NCI-H748 treated with DMSO at 0.1 percent for 48 hours (cell line): ENCODE results near the gene ASAP3.
A peak's percentile ranks its signal among the peaks of the same experiment; 100 is the strongest.

Experiments
- DNase-seq: peaks from one replicate; lab custom pipeline; 2025; lab: John Stamatoyannopoulos, UW

The ASAP3 gene

GRCh38 chr1:23422941-23423340 is 61.0 kb downstream of the ASAP3 start:
- no peak for DNase-seq

- no peak for DNase-seq
These were observed 61.6 kb downstream of the ASAP3 start for GRCh38 chr1:23422241-23422877.

GRCh38 chr1:23421753-23422240 is 62.2 kb downstream of the ASAP3 start:
- no peak for DNase-seq

- no peak for DNase-seq
These were observed 62.6 kb downstream of the ASAP3 start for GRCh38 chr1:23421343-23421742.

- DNase-seq: no peak
These were observed 63.2 kb downstream of the ASAP3 start for GRCh38 chr1:23420778-23421177.

- DNase-seq: no peak
These were observed 64.8 kb downstream of the ASAP3 start for GRCh38 chr1:23419180-23419579.

- no peak for DNase-seq
These were observed 66.4 kb downstream of the ASAP3 start for GRCh38 chr1:23417570-23417969.

GRCh38 chr1:23416964-23417363 is 67.0 kb downstream of the ASAP3 start:
- no peak for DNase-seq

- DNase-seq: no peak
These were observed 75.1 kb downstream of the ASAP3 start for GRCh38 chr1:23408797-23409290.

GRCh38 chr1:23407016-23407630 is 76.9 kb downstream of the ASAP3 start:
- no peak for DNase-seq

- DNase-seq: no peak
These were observed 78.0 kb downstream of the ASAP3 start for GRCh38 chr1:23405946-23406345.

- peak; percentile 75 for DNase-seq
These were observed 80.1 kb downstream of the ASAP3 start for GRCh38 chr1:23403735-23404486.

- no peak for DNase-seq
These were observed 80.6 kb downstream of the ASAP3 start for GRCh38 chr1:23403355-23403734.

GRCh38 chr1:23403038-23403336 is 81.0 kb downstream of the ASAP3 start:
- no peak for DNase-seq

- DNase-seq: no peak
These were observed 81.5 kb downstream of the ASAP3 start for GRCh38 chr1:23402286-23403037.

GRCh38 chr1:23401313-23401712 is 82.7 kb downstream of the ASAP3 start:
- no peak for DNase-seq

GRCh38 chr1:23400324-23401114 is 83.5 kb downstream of the ASAP3 start:
- no peak for DNase-seq

GRCh38 chr1:23399229-23399628 is 84.8 kb downstream of the ASAP3 start:
- DNase-seq: no peak

GRCh38 chr1:23397908-23398307 is 86.1 kb downstream of the ASAP3 start:
- no peak for DNase-seq

GRCh38 chr1:23396380-23396779 is 87.6 kb downstream of the ASAP3 start:
- DNase-seq: no peak

GRCh38 chr1:23395849-23396248 is 88.1 kb downstream of the ASAP3 start:
- no peak for DNase-seq
